K562 (cell line): ENCODE data around the gene UNC13A. TPM values are rescaled to one million over a fixed set of nuclear protein-coding genes. Genes with fewer than 3 reads are reported as not detected.

ENCODE experiments used
- BCOR ChIP-seq: fragments of 450-650 bp; IDR thresholded peaks from 2 replicates; pipeline ENCODE4 v1.6.1; 2016
- CBX1 ChIP-seq: sonication (generic); IDR thresholded peaks from 2 replicates; pipeline ENCODE4 v1.6.1; 2016; ENCODE audit warnings: antibody characterized with exemption, low read depth, mild to moderate bottlenecking
- MNT ChIP-seq, 2 experiments: fragments of 450-650 bp; conservative IDR thresholded peaks; 2 replicates each; pipeline ENCODE4 v1.6.1; 2017; ENCODE audit warnings: mild to moderate bottlenecking in 2 of 2, moderate library complexity in 2 of 2
- NCOA4 ChIP-seq: fragments of 450-650 bp; IDR thresholded peaks from 2 replicates; pipeline ENCODE4 v1.6.1; 2018; ENCODE audit warnings: mild to moderate bottlenecking; ENCODE audit not compliant: partially characterized antibody
- PHB2 ChIP-seq: fragments of 450-650 bp; IDR thresholded peaks from 2 replicates; pipeline ENCODE4 v1.6.1; 2017; ENCODE audit warnings: low read depth
- POLR2G ChIP-seq: fragments of 200-400 bp; formaldehyde crosslinking; IDR thresholded peaks from 2 replicates; pipeline ENCODE4 v1.6.1; 2017; ENCODE audit warnings: low read depth, mild to moderate bottlenecking, antibody characterized with exemption, low read length, moderate library complexity
- RHOXF2B ChIP-seq: fragments of 250-450 bp; sonication (Bioruptor Pico); conservative IDR thresholded peaks from 2 replicates; pipeline ENCODE4 v1.5.1; 2021
- SAFB ChIP-seq: fragments of 200-400 bp; formaldehyde crosslinking; IDR thresholded peaks from 2 replicates; pipeline ENCODE4 v1.6.1; 2017; ENCODE audit warnings: low read depth, low read length, borderline replicate concordance
- STAG1 ChIP-seq: sonication (generic); formaldehyde crosslinking; IDR thresholded peaks from 2 replicates; pipeline ENCODE4 v1.5.0; 2020; ENCODE audit warnings: missing genetic modification reagents, borderline replicate concordance
- TOE1 ChIP-seq, 2 experiments: fragments of 450-650 bp in 1 of 2; sonication (generic) in 1 of 2; formaldehyde crosslinking in 1 of 2; IDR thresholded peaks; 2 replicates each; pipeline versions ENCODE4 v1.7.1 to v1.8.0; 2016 to 2022; ENCODE audit warnings: borderline replicate concordance in 2 of 2, mild to moderate bottlenecking in 2 of 2, antibody characterized with exemption in 1 of 2, inconsistent platforms in 1 of 2, low read depth in 1 of 2, missing genetic modification reagents in 1 of 2, moderate library complexity in 1 of 2
- WHSC1 ChIP-seq: IDR thresholded peaks from one replicate; pipeline ENCODE4 v1.6.1; 2012; ENCODE audit warnings: low read length, control low read depth, inconsistent platforms
- ZNF644 ChIP-seq: fragments of 200-800 bp; sonication (Bioruptor generic); IDR thresholded peaks from 2 replicates; pipeline ENCODE4 v1.6.1; 2016; ENCODE audit warnings: low read depth, missing genetic modification characterization, missing compliant biosample characterization
- polyA plus RNA-seq, 8 experiments: library from polyadenylated mRNA; depleted of rRNA in 4 of 8; stranded (reverse) in 5 of 8; unstranded in 3 of 8; fragments of >200 nt; fragmentation: Nextera tagmentation in 2 of 8; fragmentation: Illumina TruSeq in 1 of 8; extraction: Ambion mirVana in 2 of 8; extraction: Trizol in 1 of 8; gene quantifications; 2 replicates each; pipeline versions ENCODE4 v1.2.1 to v1.2.3, GENCODE V29; 2011 to 2014; ENCODE audit warnings: inconsistent platforms in 1 of 8, missing spikeins in 1 of 8
- total RNA-seq, 7 experiments: library from RNA; depleted of rRNA in 6 of 7; stranded (reverse); fragments of >200 nt in 6 of 7; fragmentation: Illumina TruSeq in 2 of 7; extraction: Trizol in 2 of 7; gene quantifications; 2 replicates each; pipeline versions ENCODE4 v1.2.1 to v1.2.3, GENCODE V29; 2011 to 2021; ENCODE audit warnings: low replicate concordance in 1 of 7
- TF ChIP-seq, protein P1 (sequence below): fragments of 250-450 bp; sonication (Bioruptor Pico); IDR thresholded peaks from 2 replicates; pipeline ENCODE4 v1.4.0; 2020; ENCODE audit warnings: borderline replicate concordance
- TF ChIP-seq, protein P2 (sequence below): fragments of 450-650 bp; IDR thresholded peaks from 2 replicates; pipeline ENCODE4 v1.6.1; 2016; ENCODE audit warnings: low read depth

UNC13A gene
- total and polyA plus RNA-seq, 9 of the 15 experiments (the other 6 are each of a cell fraction or from before 2014, with no cell fraction given), result 0.03 to 1.0 (median 0.25) TPM

GRCh38 chr19:17615889-17616685 lies 72.1 kb downstream of the UNC13A start (continued):
- no peak for TF ChIP-seq MNT (conservative IDR thresholded peaks at IDR 0.05)
- TF ChIP-seq ZNF644 (tag), result no peak
- TF ChIP-seq PHB2, result no peak
- peak; percentile 99 for TF ChIP-seq BCOR
- no peak for TF ChIP-seq NCOA4
- no peak for TF ChIP-seq RHOXF2B (CRISPR knock-in tag)
- TF ChIP-seq SAFB, result no peak
- TF ChIP-seq POLR2G, result peak; percentile 40; the same call in 1 of the 2 replicates
- peak; percentile 14; the same call in 1 of the 2 replicates for TF ChIP-seq TOE1 (IDR thresholded peaks at IDR 0.05; ENCODE audit: borderline replicate concordance)
- no peak for TF ChIP-seq TOE1 (CRISPR knock-in tag; IDR thresholded peaks at IDR 0.05; ENCODE audit: borderline replicate concordance, low read depth)
- TF ChIP-seq CBX1, result peak; percentile 76; the same call in 1 of the 2 replicates
- TF ChIP-seq WHSC1, result no peak
- no peak for TF ChIP-seq STAG1
- TF ChIP-seq, protein P1, sequence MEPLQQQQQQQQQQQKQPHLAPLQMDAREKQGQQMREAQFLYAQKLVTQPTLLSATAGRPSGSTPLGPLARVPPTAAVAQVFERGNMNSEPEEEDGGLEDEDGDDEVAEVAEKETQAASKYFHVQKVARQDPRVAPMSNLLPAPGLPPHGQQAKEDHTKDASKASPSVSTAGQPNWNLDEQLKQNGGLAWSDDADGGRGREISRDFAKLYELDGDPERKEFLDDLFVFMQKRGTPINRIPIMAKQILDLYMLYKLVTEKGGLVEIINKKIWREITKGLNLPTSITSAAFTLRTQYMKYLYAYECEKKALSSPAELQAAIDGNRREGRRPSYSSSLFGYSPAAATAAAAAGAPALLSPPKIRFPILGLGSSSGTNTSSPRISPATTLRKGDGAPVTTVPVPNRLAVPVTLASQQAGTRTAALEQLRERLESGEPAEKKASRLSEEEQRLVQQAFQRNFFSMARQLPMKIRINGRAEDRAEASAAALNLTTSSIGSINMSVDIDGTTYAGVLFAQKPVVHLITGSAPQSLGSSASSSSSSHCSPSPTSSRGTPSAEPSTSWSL (CRISPR knock-in tag), result no peak
- TF ChIP-seq, protein P2, sequence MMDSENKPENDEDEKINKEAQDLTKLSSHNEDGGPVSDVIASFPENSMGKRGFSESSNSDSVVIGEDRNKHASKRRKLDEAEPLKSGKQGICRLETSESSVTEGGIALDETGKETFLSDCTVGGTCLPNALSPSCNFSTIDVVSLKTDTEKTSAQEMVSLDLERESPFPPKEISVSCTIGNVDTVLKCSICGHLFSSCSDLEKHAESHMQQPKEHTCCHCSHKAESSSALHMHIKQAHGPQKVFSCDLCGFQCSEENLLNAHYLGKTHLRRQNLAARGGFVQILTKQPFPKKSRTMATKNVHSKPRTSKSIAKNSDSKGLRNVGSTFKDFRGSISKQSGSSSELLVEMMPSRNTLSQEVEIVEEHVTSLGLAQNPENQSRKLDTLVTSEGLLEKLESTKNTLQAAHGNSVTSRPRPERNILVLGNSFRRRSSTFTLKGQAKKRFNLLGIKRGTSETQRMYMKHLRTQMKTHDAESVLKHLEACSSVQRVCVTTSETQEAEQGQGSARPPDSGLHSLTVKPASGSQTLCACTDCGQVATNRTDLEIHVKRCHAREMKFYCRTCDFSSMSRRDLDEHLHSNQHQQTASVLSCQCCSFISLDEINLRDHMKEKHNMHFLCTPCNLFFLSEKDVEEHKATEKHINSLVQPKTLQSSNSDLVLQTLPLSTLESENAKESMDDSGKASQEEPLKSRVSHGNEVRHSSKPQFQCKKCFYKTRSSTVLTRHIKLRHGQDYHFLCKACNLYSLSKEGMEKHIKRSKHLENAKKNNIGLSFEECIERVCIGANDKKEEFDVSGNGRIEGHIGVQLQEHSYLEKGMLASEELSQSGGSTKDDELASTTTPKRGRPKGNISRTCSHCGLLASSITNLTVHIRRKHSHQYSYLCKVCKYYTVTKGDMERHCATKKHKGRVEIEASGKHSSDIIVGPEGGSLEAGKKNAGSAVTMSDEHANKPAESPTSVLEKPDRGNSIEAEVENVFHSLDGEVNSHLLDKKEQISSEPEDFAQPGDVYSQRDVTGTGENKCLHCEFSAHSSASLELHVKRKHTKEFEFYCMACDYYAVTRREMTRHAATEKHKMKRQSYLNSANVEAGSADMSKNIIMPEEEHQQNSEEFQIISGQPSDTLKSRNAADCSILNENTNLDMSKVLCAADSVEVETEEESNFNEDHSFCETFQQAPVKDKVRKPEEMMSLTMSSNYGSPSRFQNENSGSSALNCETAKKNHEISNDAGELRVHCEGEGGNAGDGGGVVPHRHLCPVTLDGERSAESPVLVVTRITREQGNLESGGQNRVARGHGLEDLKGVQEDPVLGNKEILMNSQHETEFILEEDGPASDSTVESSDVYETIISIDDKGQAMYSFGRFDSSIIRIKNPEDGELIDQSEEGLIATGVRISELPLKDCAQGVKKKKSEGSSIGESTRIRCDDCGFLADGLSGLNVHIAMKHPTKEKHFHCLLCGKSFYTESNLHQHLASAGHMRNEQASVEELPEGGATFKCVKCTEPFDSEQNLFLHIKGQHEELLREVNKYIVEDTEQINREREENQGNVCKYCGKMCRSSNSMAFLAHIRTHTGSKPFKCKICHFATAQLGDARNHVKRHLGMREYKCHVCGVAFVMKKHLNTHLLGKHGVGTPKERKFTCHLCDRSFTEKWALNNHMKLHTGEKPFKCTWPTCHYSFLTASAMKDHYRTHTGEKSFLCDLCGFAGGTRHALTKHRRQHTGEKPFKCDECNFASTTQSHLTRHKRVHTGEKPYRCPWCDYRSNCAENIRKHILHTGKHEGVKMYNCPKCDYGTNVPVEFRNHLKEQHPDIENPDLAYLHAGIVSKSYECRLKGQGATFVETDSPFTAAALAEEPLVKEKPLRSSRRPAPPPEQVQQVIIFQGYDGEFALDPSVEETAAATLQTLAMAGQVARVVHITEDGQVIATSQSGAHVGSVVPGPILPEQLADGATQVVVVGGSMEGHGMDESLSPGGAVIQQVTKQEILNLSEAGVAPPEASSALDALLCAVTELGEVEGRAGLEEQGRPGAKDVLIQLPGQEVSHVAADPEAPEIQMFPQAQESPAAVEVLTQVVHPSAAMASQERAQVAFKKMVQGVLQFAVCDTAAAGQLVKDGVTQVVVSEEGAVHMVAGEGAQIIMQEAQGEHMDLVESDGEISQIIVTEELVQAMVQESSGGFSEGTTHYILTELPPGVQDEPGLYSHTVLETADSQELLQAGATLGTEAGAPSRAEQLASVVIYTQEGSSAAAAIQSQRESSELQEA, result peak; percentile 79
